Liver (tissue), 9 donors: ENCODE measurements around the gene NPEPL1. TPM values are rescaled to one million over a fixed set of nuclear protein-coding genes. Genes with fewer than 3 reads are reported as not detected.

Experiments used
- DNase-seq: peaks from one replicate; pipeline ENCODE4 v3.0.0-alpha.2; 2017; ENCODE audit warnings: low spot score
- H3K27ac ChIP-seq, 2 donors: one replicate each; pipeline ENCODE4 v1.7.0; 2013; ENCODE audit warnings: inconsistent platforms in 2 of 2, low read length in 2 of 2, control low read depth in 1 of 2, low read depth in 1 of 2, mild to moderate bottlenecking in 1 of 2
- H3K27me3 ChIP-seq, 4 donors: one replicate each; pipeline versions ENCODE4 v1.6.1 to v1.7.0; 2013; ENCODE audit warnings: low read length in 3 of 4, inconsistent platforms in 1 of 4, mild to moderate bottlenecking in 1 of 4, moderate library complexity in 1 of 4; ENCODE audit not compliant: control insufficient read depth in 4 of 4, insufficient read depth in 4 of 4
- H3K36me3 ChIP-seq, 4 donors: one replicate each; pipeline versions ENCODE4 v1.6.1 to v1.7.0; 2013; ENCODE audit warnings: low read length in 3 of 4, mild to moderate bottlenecking in 3 of 4, low read depth in 1 of 4, moderate library complexity in 1 of 4; ENCODE audit not compliant: control insufficient read depth in 4 of 4, insufficient read depth in 3 of 4
- H3K4me1 ChIP-seq, 4 donors: one replicate each; pipeline versions ENCODE4 v1.6.1 to v1.7.0; 2013; ENCODE audit warnings: low read length in 3 of 4, mild to moderate bottlenecking in 3 of 4, moderate library complexity in 1 of 4; ENCODE audit not compliant: control insufficient read depth in 4 of 4, insufficient read depth in 4 of 4
- H3K4me3 ChIP-seq, 3 donors: one replicate each; pipeline versions ENCODE4 v1.6.1 to v1.7.0; 2013; ENCODE audit warnings: low read length in 3 of 3, control low read depth in 1 of 3, low read depth in 1 of 3, mild to moderate bottlenecking in 1 of 3
- H3K9ac ChIP-seq, 2 donors: one replicate each; pipeline ENCODE4 v1.7.0; 2013; ENCODE audit warnings: low read length in 2 of 2, mild to moderate bottlenecking in 2 of 2, moderate library complexity in 2 of 2, control low read depth in 1 of 2, low read depth in 1 of 2
- H3K9me3 ChIP-seq, 4 donors: one replicate each; pipeline versions ENCODE4 v1.6.1 to v1.7.0; 2013; ENCODE audit warnings: low read length in 3 of 4; ENCODE audit not compliant: control insufficient read depth in 4 of 4
- ATF3 ChIP-seq: IDR thresholded peaks from 2 replicates; pipeline ENCODE4 v1.6.1; 2016; ENCODE audit warnings: antibody characterized with exemption
- CTCF ChIP-seq: fragments of 150-350 bp; IDR thresholded peaks from 2 replicates; pipeline ENCODE4 v1.5.1; 2017; ENCODE audit warnings: improper control_type of control experiment, low read depth, low read length; ENCODE audit not compliant: missing input control
- EGR1 ChIP-seq, 2 donors: IDR thresholded peaks; 2 replicates each; pipeline ENCODE4 v1.6.1; 2016 to 2018; ENCODE audit warnings: antibody characterized with exemption in 2 of 2, low read depth in 2 of 2
- FOXA1 ChIP-seq: IDR thresholded peaks from 2 replicates; pipeline ENCODE4 v1.6.1; 2016; ENCODE audit warnings: antibody characterized with exemption
- FOXA2 ChIP-seq: IDR thresholded peaks from 2 replicates; pipeline ENCODE4 v1.6.1; 2016; ENCODE audit warnings: antibody characterized with exemption
- GABPA ChIP-seq, 2 donors: IDR thresholded peaks in 1 of 2; conservative IDR thresholded peaks in 1 of 2; 2 replicates each; pipeline ENCODE4 v1.6.1; 2016; ENCODE audit warnings: antibody characterized with exemption in 2 of 2, mild to moderate bottlenecking in 1 of 2, moderate library complexity in 1 of 2
- HNF4A ChIP-seq, 2 donors: conservative IDR thresholded peaks; 2 replicates each; pipeline ENCODE4 v1.6.1; 2016; ENCODE audit warnings: antibody characterized with exemption in 2 of 2, mild to moderate bottlenecking in 2 of 2
- HNF4G ChIP-seq: IDR thresholded peaks from 2 replicates; pipeline ENCODE4 v1.6.1; 2016; ENCODE audit warnings: antibody characterized with exemption
- JUND ChIP-seq, 2 donors: IDR thresholded peaks; 2 replicates each; pipeline ENCODE4 v1.6.1; 2016; ENCODE audit warnings: antibody characterized with exemption in 2 of 2
- MAX ChIP-seq: IDR thresholded peaks from 2 replicates; pipeline ENCODE4 v1.6.1; 2016; ENCODE audit warnings: antibody characterized with exemption
- RAD21 ChIP-seq, 2 donors: IDR thresholded peaks; 2 replicates each; pipeline ENCODE4 v1.6.1; 2016; ENCODE audit warnings: antibody characterized with exemption in 2 of 2, mild to moderate bottlenecking in 2 of 2
- REST ChIP-seq: IDR thresholded peaks from 2 replicates; pipeline ENCODE4 v1.6.1; 2016; ENCODE audit warnings: antibody characterized with exemption, mild to moderate bottlenecking
- SP1 ChIP-seq: IDR thresholded peaks from 2 replicates; pipeline ENCODE4 v1.6.1; 2018; ENCODE audit warnings: antibody characterized with exemption, mild to moderate bottlenecking
- TAF1 ChIP-seq: conservative IDR thresholded peaks from 2 replicates; pipeline ENCODE4 v1.6.1; 2016; ENCODE audit warnings: antibody characterized with exemption, mild to moderate bottlenecking
- YY1 ChIP-seq: IDR thresholded peaks from 2 replicates; pipeline ENCODE4 v1.6.1; 2016; ENCODE audit warnings: antibody characterized with exemption, mild to moderate bottlenecking
- ZBTB33 ChIP-seq: IDR thresholded peaks from 2 replicates; pipeline ENCODE4 v1.6.1; 2016; ENCODE audit warnings: antibody characterized with exemption
- WGBS: extraction: QIAGEN DNeasy Blood & Tissue Kit; methylation state at CpG from one replicate; pipeline ENCODE4 v1.1.7; 2013; 5-methylcytosine and 5-hydroxymethylcytosine counted together
- polyA plus RNA-seq, 2 donors: library from polyadenylated mRNA; stranded (reverse) in 1 of 2; unstranded in 1 of 2; fragments of 200-250 nt in 1 of 2; fragments of >200 nt in 1 of 2; fragmentation: Nextera tagmentation in 1 of 2; extraction: Ambion mirVana in 1 of 2; gene quantifications; one replicate each; pipeline versions ENCODE4 v1.2.1 to v1.2.3, GENCODE V29; 2013 to 2015
- total RNA-seq, 2 donors: library from RNA; depleted of rRNA; stranded (reverse); fragments of >200 nt; gene quantifications; one replicate each; pipeline ENCODE4 v1.2.3, GENCODE V29; 2014
- donor health status: healthy.
- donor health status: healthy.
- donor health status: healthy.
- donor health status: healthy.
- donor health status: healthy.

Gene NPEPL1
- total and polyA plus RNA-seq, 4 donors = 8.0 to 13.3 (median 10.9) TPM

- Histone ChIP-seq H3K9me3 (no peaks in the 10 kb centered on the region), H3K27me3 (no peaks in the 10 kb centered on the region), H3K36me3 (peaks cover 0 to 7% (median 6%) of the 10 kb centered on the region in 4 donors), H3K4me1 (peaks cover 3 to 19% (median 13%) of the 10 kb centered on the region in 4 donors), H3K9ac (no peak overlapping the region), H3K4me3 (no peak overlapping the region), H3K27ac (no peak overlapping the region)
- WGBS = 72% methylated on average over 3 of the region's 3 CpGs
- DNase-seq = no peak
- no peak for TF ChIP-seq TAF1
- TF ChIP-seq GABPA (IDR thresholded peaks at IDR 0.05 in 1 of 2, conservative IDR thresholded peaks at IDR 0.05 in 1 of 2) = no peak
- no peak for TF ChIP-seq JUND (IDR thresholded peaks at IDR 0.05)
- TF ChIP-seq FOXA2 = no peak
- TF ChIP-seq EGR1 (IDR thresholded peaks at IDR 0.05; ENCODE audit: low read depth in 2 of 2) = no peak
- TF ChIP-seq REST = no peak
- TF ChIP-seq CTCF = no peak
- no peak for TF ChIP-seq HNF4G
- TF ChIP-seq RAD21 (IDR thresholded peaks at IDR 0.05) = no peak
- no peak for TF ChIP-seq HNF4A (conservative IDR thresholded peaks at IDR 0.05)
- no peak for TF ChIP-seq ZBTB33
- TF ChIP-seq ATF3 = no peak
- TF ChIP-seq FOXA1 = no peak
- no peak for TF ChIP-seq SP1
- TF ChIP-seq MAX = no peak
- no peak for TF ChIP-seq YY1
Observed at GRCh38 chr20:58659841-58660240, 32.8 kb upstream of the NPEPL1 start.
